ENCODE measurements around the gene KCNC1.

DNA sequence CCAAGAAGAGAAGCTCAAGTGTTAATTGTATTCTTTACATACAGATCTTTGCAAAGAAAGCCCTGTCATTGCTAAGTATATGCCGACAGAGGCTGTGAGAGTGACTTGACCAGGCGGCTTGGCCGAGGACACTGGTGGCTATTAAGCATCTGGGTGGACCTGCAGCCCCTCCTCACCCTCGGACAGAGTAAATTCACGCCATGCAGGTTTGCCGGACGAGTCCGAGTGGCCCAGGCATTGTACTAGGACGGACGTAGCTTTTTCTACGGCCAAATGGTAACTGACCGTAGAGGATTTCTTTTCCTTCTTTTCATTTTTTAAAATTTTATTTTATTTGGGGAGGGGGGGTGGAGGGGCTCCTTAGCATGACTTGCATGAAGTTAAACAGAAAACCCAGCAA, 47.0 kb downstream of the KCNC1 start:
- TF ChIP-seq, protein P1, sequence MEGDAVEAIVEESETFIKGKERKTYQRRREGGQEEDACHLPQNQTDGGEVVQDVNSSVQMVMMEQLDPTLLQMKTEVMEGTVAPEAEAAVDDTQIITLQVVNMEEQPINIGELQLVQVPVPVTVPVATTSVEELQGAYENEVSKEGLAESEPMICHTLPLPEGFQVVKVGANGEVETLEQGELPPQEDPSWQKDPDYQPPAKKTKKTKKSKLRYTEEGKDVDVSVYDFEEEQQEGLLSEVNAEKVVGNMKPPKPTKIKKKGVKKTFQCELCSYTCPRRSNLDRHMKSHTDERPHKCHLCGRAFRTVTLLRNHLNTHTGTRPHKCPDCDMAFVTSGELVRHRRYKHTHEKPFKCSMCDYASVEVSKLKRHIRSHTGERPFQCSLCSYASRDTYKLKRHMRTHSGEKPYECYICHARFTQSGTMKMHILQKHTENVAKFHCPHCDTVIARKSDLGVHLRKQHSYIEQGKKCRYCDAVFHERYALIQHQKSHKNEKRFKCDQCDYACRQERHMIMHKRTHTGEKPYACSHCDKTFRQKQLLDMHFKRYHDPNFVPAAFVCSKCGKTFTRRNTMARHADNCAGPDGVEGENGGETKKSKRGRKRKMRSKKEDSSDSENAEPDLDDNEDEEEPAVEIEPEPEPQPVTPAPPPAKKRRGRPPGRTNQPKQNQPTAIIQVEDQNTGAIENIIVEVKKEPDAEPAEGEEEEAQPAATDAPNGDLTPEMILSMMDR (IDR thresholded peaks at IDR 0.05), result no peak
- no peak for TF ChIP-seq EP300 (IDR thresholded peaks at IDR 0.05)
